NK-92 (cell line): ENCODE results near the gene TEKT3.

Experiments used
- DNase-seq: peaks from one replicate; lab custom pipeline; 2025; ENCODE audit not compliant: unreplicated experiment; lab: John Stamatoyannopoulos, UW

Gene TEKT3

GRCh38 chr17:15267996-15268395 is 73.4 kb downstream of the TEKT3 start:
- DNase-seq, result no peak

DNA sequence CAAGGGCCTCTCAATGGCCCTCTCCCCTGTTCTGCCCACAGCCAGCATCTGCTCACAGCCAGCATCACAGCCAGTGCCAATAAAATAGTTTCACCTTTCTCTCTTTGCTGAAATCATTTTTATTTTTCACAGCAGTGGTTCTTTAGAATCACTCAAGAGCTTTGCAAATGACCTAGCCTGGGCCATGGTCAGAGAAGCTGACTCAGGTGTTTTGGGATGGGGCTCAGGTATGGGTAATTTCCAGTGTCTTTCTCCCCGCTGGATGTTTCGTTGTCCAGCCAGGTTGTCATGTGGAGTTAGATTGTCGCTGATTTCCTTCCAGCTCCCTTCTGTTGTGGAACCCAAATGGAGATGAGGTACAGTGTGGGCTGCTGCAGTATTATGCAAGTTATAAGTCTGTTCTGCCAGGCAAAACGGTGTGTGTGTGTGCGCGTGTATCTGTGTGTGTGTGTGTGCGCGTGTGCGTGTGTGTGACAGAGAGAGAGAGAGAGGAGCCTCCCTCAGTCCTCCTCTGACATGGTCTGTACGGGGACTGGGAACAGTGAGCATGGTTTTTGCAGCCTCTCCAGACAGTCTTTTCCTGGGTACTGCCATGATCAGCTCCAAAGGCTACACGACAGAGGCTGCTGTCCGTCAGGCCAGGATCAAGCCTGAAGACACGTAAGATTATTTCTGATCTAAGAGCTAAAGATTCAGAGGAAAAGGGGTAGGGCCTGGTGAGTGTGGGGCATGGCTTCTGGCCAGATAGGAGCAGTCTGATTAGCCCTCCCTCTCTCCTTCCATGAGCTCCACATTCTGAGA is 74.9 kb downstream of the TEKT3 start:
- no peak for DNase-seq

- DNase-seq, result no peak
Observed at GRCh38 chr17:15265131-15265530, 76.3 kb downstream of the TEKT3 start, which contains the start of gene PMP22. PMP22 (minus strand) TSS chr17:15265326; CDS start chr17:15260727, 4,599 bp downstream.

- no peak for DNase-seq
Observed at GRCh38 chr17:15264542-15264941, 76.9 kb downstream of the TEKT3 start.

DNA sequence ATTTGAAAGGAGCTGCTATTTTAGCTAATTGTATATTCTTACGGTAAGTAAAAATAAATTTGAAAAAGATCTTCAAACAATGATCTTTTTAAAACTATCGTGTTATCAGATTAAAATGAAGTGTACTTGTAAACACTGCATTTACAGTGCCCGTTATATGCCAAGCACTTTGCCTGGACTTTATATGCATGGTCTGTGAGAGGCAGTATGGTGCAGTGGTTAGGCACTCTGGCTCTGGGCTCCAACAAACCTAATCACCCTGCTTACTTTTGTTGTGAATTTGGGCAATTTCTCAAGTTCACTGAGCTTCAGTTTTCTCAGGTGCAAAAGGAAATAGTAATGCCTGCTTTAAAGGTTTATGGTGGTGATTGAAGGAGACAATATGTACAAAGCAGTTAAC is 77.7 kb downstream of the TEKT3 start:
- DNase-seq, result no peak

GRCh38 chr17:15263206-15263579 is 78.2 kb downstream of the TEKT3 start:
- DNase-seq, result no peak

DNA sequence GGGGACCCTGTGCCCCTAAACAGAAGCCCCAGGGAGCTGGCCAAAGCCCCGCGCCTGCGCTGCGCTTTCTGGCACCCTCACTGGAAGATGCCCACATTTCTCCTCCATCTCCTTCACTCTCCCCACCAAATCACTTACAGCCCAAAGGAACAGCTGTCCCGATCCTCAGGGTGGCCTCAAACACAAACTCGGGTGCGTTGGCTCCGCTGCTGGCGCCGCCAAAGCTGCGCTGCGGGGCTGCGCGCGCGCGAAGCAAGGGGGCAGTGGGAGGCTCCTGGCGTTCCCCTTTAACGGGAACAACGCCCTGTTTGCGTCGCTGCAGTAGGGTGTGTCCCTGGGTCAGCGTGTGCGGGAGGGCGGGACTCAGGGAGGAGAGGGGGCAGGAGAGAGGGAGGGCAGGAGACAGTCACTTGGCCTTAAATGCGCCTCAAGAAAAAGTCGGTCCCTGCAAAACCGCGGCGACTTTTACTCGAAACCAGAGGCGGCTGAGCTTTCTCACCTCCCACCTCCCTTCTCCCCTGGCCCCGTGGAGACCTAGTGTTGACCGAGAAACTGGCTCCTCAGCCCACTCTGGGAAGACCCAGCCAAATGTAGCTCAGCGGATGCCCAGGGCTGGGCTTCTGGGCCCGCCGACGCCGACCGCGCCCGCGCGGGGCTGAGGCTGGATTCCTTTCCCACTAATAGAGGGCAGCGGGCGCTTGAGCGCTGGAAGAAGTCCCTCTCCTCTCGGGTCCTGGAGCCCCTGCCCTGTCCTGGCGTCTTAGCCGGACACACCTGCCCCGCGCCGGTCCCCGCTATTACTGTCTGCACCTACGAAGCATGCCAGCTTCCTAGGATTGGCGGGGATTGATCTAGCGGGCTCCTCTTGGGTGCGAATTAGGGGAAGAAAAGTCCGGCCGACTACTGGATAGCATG is 78.8 kb downstream of the TEKT3 start:
- no peak for DNase-seq

DNA sequence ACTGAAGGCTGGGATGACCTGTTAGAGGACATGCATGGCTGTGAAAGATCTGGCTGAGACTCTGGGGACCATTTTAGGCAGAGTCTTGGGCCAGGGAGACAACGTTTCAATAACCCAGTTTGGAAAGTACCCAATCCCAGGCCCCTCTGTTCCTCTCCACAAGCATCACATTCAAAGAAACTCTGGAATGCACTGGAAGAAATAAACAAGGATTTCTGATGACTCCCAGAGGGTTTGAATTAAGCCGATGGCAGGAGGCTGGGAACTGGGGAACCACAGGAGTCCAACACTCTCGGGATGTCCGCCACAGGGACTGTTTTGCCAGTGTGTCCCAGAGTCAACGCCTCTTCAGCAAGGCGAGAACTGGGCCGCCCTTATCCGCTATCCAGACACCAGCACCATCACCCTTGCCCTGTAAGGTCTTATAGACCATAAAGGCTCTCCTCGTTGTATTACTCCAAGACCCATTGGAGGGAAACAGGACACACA is 79.6 kb downstream of the TEKT3 start:
- no peak for DNase-seq

DNA sequence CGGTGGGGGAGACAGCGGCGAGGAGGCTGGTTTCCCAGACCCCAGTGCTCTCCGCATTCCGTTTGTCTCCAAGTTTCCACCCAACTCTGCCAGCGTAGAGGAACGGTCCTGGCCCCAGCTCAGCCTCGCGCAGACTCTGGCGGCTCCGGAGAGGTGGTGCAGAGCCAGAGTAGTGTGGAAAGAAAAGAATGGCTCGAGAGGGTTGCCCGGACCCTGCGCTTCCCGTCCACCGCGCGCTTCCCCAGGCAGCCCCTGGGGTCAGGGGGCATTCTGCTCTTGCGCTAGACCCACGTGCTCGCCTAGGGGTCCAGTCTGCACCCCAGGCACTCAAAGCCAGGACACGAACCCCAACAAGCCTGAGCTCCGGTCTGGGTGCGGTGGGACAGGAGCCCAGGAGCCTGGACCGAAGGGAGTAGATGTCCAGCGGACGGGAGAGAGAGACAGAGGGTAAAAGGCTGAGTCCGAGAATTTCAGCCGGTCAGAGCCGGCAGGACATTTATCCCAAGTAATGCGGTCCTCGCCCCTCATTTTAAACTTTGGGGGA is 80.1 kb downstream of the TEKT3 start:
- DNase-seq, result no peak

- no peak for DNase-seq
Observed at GRCh38 chr17:15260376-15261257, 80.8 kb downstream of the TEKT3 start.

DNA sequence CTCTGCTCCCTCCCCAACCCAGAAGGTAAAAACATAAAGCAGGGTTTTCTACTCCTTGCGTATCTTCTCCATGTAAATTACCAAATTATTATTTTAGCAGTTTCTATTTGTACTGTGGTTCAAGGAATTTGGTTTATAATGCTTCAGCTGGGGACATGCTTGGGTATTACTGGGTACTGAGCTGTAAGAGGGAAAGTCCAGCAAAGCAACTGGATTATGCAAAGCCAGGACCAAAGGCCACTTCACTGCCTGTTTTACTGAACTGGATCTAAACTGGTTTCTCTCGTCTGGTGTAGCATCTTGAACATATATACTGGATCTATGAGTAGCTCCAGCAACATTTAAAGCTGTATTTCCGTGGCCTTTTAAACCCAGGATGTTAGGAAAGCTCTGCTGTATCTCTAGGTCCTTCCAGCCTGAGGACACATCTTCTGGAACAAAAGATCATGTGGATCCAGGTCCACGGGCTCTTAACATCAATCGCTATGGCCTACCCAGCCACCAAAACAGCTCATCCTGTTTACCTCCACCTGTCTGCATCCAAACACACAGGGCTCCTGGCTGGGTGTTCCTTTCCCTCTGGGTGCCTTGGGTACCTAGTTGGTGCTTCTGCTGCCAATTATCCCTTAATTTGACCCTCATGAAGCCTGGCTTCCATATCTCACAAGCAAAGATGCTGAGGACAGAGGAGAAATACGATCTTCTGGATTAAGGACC is 83.4 kb downstream of the TEKT3 start:
- no peak for DNase-seq

DNA sequence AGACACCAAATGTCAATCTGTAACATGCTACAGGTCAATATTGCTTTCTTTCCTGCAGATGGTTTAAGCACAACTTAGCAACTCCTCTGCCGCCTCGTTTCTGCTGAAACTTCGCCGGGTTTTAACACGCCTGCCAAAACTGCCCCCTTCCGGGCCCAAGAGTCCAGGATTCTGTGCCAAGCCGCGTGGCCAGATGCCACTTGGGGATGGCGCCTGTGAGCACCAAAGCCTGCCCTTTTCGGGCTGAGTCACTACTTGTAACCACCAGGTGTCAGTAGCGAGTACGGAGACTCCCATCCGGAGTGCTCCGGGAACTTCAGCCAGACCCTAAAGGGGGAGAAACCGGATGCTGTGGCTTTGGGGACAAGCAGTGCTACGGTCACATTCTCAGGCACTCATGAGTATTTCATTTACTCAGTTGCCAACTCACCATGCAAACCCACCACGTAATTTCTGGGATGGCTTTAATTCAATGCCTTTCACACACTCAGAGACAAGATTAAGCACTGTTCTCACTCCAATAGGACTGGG is 84.1 kb downstream of the TEKT3 start:
- no peak for DNase-seq

GRCh38 chr17:15256689-15257088 is 84.7 kb downstream of the TEKT3 start:
- no peak for DNase-seq

DNA sequence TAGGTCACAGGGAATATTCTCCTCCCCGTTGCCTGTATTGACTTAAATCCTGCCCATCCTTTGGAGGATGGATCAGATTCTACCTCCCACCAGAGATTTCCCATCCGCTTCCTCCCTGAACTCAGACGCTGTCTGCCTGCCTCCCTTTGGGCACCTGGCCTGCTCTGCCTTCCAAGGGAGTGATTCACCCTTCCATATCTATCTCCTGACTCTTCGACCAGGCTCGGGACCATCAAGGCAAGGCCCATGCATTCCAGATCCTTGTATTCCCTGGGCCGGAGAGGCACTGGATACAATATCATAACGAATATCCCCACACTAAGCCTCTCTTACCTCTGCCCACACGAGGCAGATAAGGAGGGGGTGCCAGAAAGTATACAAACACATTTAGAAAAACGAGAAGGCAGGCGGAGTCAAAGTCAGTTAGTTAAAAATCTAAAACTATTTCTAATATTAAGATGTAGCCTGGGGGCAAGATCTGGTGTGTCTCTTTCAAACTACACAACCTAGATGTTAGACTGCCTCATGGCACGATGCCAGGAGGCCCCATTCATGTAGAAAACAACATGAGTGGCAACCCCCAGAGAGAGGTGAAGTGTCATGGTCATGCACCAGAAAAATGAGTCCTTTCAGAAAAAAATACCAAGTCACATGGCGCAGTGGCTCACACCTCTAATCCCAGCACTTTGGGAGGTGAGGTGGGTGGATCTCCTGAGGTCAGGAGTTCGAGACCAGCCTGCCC is 85.5 kb downstream of the TEKT3 start:
- no peak for DNase-seq
